DOHH2 (cell line): ENCODE data around the gene CRELD2.

Experiments
- H3F3A ChIP-seq: fragments of 200-600 bp; sonication (generic), shearing (Covaris generic); 2 replicates; pipeline ENCODE4 v1.6.0; 2016; ENCODE audit warnings: antibody characterized with exemption, mild to moderate bottlenecking; ENCODE audit not compliant: control insufficient read depth, insufficient read depth
- H3K27ac ChIP-seq: fragments of 200-600 bp; sonication (generic); 2 replicates; pipeline ENCODE4 v1.5.1; 2014; ENCODE audit warnings: low read depth, mild to moderate bottlenecking, low read length, moderate library complexity
- H3K27me3 ChIP-seq: fragments of 200-600 bp; sonication (generic); 2 replicates; pipeline ENCODE4 v1.6.1; 2014; ENCODE audit warnings: mild to moderate bottlenecking, low read length, mixed read lengths; ENCODE audit not compliant: control insufficient read depth
- H3K36me3 ChIP-seq: fragments of 200-600 bp; sonication (generic); 2 replicates; pipeline ENCODE4 v1.6.1; 2014; ENCODE audit warnings: mild to moderate bottlenecking, low read length, moderate library complexity, mixed read lengths; ENCODE audit not compliant: control insufficient read depth
- H3K4me1 ChIP-seq: fragments of 200-600 bp; sonication (generic); 2 replicates; pipeline ENCODE4 v1.6.1; 2014; ENCODE audit warnings: mild to moderate bottlenecking, low read length, mixed read lengths; ENCODE audit not compliant: control insufficient read depth
- H3K4me2 ChIP-seq: fragments of 200-600 bp; sonication (generic); 2 replicates; pipeline ENCODE4 v1.6.0; 2014; ENCODE audit warnings: mild to moderate bottlenecking, low read length, moderate library complexity
- H3K4me3 ChIP-seq: fragments of 200-600 bp; sonication (generic); 2 replicates; pipeline ENCODE4 v1.5.1; 2014; ENCODE audit warnings: mild to moderate bottlenecking, low read length, mixed read lengths
- H3K79me2 ChIP-seq: fragments of 200-600 bp; sonication (generic); 2 replicates; pipeline ENCODE4 v1.6.1; 2014; ENCODE audit warnings: mild to moderate bottlenecking, low read length, mixed read lengths; ENCODE audit not compliant: control insufficient read depth
- H3K9me2 ChIP-seq: fragments of 200-600 bp; sonication (generic); replicated peaks from 2 replicates; pipeline ENCODE4 v1.6.1; 2014; ENCODE audit warnings: mild to moderate bottlenecking, low read length, mixed read lengths; ENCODE audit not compliant: control insufficient read depth
- H3K9me3 ChIP-seq: fragments of 200-600 bp; sonication (generic); 2 replicates; pipeline ENCODE4 v1.6.1; 2014; ENCODE audit warnings: antibody characterized with exemption, low read length, mixed read lengths; ENCODE audit not compliant: control insufficient read depth, insufficient read depth
- H4K20me1 ChIP-seq: fragments of 200-600 bp; sonication (generic); 2 replicates; pipeline ENCODE4 v1.6.0; 2014; ENCODE audit warnings: low read depth, mild to moderate bottlenecking, antibody characterized with exemption, low read length, moderate library complexity; ENCODE audit not compliant: control insufficient read depth, insufficient read depth
- EZH2phosphoT487 ChIP-seq: fragments of 200-600 bp; sonication (generic); IDR thresholded peaks from 2 replicates; pipeline ENCODE4 v1.6.1; 2017; ENCODE audit warnings: borderline replicate concordance, mild to moderate bottlenecking, antibody characterized with exemption, low read length, moderate library complexity, mixed read lengths
- TF ChIP-seq, protein P1 (sequence below): fragments of 200-600 bp; sonication (generic); IDR thresholded peaks from one replicate; pipeline ENCODE4 v1.5.1; 2014; ENCODE audit warnings: antibody characterized with exemption, mild to moderate bottlenecking, low read depth, low read length; ENCODE audit not compliant: poor library complexity, severe bottlenecking

CRELD2 gene

GRCh38 chr22:49899530-49899929 lies 18.9 kb upstream of the CRELD2 start:
- Histone ChIP-seq H4K20me1 (no peaks in the 10 kb centered on the region), H3K79me2 (no peaks in the 10 kb centered on the region), H3K4me2 (no peak overlapping the region), H3K36me3 (peaks cover 45% of the 10 kb centered on the region), H3K9me2 (no peaks in the 10 kb centered on the region), H3K9me3 (peaks cover 5% of the 10 kb centered on the region; the same call in 1 of the 2 replicates), H3F3A (no peaks in the 10 kb centered on the region), H3K4me3 (no peak overlapping the region), H3K27ac (no peak overlapping the region), H3K27me3 (no peaks in the 10 kb centered on the region), H3K4me1 (no peaks in the 10 kb centered on the region)
- TF ChIP-seq EZH2phosphoT487, result no peak
- TF ChIP-seq, protein P1, sequence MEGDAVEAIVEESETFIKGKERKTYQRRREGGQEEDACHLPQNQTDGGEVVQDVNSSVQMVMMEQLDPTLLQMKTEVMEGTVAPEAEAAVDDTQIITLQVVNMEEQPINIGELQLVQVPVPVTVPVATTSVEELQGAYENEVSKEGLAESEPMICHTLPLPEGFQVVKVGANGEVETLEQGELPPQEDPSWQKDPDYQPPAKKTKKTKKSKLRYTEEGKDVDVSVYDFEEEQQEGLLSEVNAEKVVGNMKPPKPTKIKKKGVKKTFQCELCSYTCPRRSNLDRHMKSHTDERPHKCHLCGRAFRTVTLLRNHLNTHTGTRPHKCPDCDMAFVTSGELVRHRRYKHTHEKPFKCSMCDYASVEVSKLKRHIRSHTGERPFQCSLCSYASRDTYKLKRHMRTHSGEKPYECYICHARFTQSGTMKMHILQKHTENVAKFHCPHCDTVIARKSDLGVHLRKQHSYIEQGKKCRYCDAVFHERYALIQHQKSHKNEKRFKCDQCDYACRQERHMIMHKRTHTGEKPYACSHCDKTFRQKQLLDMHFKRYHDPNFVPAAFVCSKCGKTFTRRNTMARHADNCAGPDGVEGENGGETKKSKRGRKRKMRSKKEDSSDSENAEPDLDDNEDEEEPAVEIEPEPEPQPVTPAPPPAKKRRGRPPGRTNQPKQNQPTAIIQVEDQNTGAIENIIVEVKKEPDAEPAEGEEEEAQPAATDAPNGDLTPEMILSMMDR, result no peak

DNA sequence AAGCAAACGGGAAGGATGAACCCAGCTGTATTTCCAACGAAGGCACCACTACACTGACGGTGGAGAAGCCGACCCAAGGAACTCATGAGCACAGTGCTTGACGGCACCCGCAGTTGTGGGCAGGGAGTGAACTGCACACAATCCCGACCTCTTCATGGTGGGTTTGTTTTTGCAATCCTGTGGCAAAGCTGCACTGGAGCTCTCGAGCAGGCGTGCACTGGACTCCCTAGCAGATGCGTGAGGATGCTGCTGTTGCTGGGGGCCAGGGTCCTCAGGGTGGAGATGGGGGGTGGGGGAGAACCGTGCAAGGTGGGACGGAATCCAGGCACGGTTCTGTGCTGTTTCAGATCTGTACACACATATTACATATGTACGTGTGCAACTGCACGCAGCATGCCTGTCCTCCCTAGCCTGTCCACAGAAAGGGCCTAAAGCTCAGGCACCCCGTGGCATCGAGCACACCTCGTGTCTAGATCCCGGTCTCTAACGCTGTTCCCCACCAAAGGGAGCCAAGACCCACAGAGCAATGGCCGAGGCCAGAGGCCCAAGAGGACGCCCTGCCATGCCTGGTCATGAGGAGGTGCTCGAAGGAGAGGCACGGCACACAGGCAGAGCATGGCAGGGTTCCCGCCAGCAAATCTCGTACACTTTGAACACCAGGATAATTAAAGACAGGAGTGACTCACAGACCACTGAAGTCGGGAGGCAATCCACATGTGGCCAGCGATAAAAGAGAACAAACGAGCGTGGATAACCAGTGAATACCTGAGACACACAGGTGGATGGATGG lies 17.8 kb upstream of the CRELD2 start:
- Histone ChIP-seq H3K4me1 (no peaks in the 10 kb centered on the region), H3K9me2 (no peaks in the 10 kb centered on the region), H3K36me3 (peaks cover 45% of the 10 kb centered on the region), H3K4me2 (no peak overlapping the region), H3K27me3 (no peaks in the 10 kb centered on the region), H3K27ac (no peak overlapping the region), H4K20me1 (no peaks in the 10 kb centered on the region), H3K79me2 (peaks cover 5% of the 10 kb centered on the region), H3K4me3 (no peak overlapping the region), H3F3A (no peaks in the 10 kb centered on the region), H3K9me3 (peaks cover 5% of the 10 kb centered on the region; the same call in 1 of the 2 replicates)
- TF ChIP-seq EZH2phosphoT487, result no peak
- TF ChIP-seq, protein P1, result no peak

DNA sequence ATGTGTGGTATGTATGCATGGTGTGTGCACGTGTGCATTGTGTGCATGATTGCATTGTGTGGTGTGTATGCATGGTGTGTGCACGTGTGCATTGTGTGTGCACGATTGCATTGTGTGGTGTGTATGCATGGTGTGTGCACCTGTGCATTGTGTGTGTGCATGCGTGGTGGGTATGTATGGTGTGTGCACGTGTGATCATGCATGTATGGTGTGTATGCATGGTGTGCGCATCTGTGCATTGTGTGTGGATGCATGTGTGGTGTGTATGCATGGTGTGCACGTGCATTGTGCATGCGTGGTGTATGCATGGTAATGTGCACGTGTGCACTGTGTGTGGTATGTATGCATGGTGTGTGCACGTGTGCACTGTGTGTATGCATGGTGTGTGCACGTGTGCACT lies 17.0 kb upstream of the CRELD2 start:
- Histone ChIP-seq H3K4me1 (no peaks in the 10 kb centered on the region), H4K20me1 (no peaks in the 10 kb centered on the region), H3K9me2 (no peaks in the 10 kb centered on the region), H3K27me3 (no peaks in the 10 kb centered on the region), H3K9me3 (peaks cover 5% of the 10 kb centered on the region; the same call in 1 of the 2 replicates), H3K36me3 (peaks cover 45% of the 10 kb centered on the region), H3F3A (no peaks in the 10 kb centered on the region), H3K79me2 (peaks cover 5% of the 10 kb centered on the region), H3K4me3 (no peak overlapping the region), H3K27ac (no peak overlapping the region), H3K4me2 (no peak overlapping the region)
- no peak for TF ChIP-seq EZH2phosphoT487
- TF ChIP-seq, protein P1, result no peak
